HG02884 (cell line): ENCODE results near the gene CHRNA4.

Source experiments
- ATAC-seq: cut with Tn5 transposase; IDR thresholded peaks from one replicate; pipeline ENCODE4 v1.9.1; 2021; ENCODE audit warnings: mild to moderate bottlenecking, moderate library complexity; ENCODE audit not compliant: unreplicated experiment

The CHRNA4 gene

DNA sequence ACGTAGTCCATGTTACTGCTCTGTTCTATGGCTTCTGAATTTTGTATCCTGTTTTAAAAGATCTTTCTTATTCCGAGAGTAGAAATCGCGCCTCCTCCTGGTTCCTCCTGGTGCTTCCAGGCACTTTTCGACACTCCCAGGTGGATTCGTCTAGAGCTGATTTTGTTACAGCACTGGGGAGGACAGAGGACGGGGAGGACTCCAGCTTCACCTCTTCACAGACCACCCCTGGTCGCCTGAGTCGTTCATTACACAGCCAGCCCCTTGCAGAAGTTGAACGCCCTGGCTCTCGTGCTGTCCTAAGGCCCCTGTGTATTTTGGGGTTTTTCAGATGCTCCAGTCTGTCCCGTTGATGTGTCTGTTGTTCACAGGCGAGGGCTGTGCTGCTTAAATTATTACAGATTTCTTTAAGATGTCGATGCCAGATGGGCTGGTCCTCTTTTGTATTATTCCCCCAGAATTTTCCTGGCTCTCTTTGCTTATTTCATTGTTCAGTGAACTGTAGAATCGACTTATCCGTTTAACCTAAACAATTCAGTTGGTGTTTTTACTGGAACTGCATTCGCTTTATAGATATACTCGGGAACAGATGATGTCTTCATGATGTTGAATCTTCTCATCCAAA lies 37.7 kb downstream of the CHRNA4 start:
- no peak for ATAC-seq

DNA sequence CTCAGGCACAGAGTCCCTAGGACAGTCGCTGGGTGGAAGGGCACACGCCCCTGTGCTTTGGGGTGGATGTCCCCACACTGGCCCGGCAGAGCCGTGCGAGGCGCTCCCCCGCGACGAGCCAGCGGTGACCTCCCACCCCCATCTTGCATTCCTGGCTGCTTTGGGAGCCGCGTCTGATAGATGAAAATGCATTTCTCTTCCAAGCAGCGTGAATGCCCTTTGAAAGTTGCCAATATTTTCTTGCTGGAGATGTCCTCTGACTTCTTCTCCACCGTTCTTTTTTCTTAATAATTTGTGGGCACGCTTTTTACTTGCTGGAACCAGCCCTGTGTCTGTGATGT lies 38.2 kb downstream of the CHRNA4 start:
- no peak for ATAC-seq

DNA sequence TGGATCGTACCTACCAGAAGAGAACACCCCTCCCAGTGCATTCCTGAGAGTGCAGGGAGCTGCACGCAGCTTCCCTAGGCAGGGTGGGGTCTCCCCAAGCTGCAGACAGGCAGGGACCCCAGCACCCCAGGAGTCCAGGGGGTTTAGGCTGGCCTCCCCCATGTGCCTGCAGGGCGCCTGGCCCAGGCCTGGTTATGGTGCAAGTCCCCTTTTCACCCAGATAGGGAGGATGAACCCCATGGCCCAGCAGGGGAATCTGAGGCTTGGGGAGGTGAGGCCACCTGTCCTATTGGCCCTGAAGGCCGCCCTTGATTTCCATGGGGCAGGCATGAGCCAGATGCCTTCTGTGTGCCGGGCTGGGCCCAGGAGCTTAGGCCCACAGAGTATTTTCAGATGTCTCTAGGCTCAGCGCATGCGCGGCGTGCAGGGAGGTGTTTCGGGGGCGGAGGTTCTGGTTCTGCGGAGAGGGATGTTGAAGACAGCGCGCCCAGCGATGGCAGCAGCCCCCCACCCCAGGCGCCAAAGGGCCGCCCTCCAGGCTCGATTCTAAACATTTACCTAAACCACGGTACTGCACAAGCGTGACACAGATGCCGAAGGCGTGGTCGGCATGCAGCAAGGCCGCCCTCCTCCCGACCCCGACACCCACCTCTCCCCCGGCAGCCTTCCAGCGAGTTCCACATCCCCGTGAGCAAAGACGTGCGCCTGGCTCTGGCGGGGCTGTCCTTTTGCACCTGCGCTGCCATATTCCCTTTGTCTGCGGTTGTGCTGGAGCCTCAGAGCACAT lies 38.8 kb downstream of the CHRNA4 start:
- ATAC-seq: no peak

DNA sequence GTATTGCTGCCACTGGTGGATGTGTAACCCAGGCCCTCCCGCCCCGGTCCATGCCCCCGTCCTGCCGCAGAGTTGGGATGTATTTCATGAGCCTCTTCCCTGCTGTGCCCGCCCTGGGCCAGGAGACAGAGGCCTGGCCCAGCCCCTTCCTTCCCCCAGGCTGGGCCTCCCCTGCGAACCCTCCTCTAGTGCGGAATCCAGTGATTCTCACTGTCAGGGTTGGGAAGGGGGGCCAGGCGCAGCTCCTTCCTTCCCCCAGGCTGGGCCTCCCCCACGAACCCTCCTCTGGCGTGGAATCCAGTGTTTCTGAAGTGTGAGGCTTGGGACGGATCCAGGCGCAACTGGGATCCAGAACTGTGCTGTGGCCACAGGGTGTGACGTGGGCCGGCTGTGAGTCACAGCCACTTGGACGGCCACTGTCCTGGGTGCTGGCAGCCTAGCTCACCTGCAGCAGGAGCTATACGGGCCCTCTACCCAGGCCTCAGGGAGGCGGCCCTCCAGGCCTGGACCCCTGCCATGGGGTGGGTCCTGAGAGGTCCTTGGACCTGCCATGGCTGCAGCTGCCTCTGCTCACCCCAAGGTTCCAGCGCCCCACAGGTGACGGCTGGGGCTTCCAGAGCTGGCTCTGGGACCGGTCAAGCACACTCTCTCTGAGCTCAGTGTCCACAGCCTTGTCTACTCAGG lies 39.9 kb downstream of the CHRNA4 start:
- ATAC-seq: no peak

DNA sequence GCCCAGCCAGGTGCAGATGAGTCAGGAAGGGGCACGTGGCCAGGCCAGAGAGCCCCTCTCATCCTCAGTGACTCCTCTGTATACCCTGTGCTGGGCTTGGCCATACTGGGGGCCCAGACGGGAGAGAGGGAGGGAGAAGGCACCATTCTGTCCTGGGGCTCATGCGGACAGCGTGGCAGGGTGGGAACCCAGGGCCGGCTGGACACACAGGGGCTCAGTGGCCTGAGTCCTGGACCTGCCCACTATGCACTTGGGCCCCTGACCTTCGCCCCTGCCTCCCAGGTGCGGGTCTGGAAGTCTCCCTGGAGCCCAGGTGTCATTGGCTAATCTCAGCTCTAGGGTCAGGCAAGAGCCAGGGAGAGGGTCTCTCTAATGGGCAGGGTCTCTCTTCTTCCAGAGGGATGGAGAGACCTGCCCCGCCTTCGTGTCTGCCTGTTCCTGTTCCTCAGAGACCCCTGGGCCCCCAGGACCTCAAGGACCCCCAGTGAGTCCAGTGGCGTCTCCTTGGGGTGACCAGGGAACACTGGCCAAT lies 40.5 kb downstream of the CHRNA4 start:
- ATAC-seq: no peak

DNA sequence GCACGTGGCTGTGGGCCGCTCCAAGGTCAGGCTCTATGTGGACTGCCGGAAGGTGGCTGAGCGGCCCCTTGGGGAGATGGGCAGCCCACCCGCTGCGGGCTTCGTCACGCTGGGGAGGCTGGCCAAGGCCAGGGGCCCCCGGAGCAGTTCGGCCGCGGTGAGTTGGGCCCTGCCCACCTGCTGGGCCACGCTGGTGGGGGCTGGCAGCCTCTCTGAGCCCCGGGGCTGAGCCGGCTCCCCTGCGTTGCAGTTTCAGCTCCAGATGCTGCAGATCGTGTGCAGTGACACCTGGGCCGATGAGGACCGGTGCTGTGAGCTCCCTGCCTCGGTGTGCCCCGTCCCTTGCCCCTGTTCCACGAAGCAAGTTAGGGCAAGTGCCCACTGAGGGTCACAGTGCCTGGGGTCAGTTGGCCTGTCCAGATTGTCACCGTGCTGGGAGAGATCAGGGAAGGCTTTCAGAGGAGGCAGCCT lies 41.1 kb downstream of the CHRNA4 start:
- no peak for ATAC-seq

DNA sequence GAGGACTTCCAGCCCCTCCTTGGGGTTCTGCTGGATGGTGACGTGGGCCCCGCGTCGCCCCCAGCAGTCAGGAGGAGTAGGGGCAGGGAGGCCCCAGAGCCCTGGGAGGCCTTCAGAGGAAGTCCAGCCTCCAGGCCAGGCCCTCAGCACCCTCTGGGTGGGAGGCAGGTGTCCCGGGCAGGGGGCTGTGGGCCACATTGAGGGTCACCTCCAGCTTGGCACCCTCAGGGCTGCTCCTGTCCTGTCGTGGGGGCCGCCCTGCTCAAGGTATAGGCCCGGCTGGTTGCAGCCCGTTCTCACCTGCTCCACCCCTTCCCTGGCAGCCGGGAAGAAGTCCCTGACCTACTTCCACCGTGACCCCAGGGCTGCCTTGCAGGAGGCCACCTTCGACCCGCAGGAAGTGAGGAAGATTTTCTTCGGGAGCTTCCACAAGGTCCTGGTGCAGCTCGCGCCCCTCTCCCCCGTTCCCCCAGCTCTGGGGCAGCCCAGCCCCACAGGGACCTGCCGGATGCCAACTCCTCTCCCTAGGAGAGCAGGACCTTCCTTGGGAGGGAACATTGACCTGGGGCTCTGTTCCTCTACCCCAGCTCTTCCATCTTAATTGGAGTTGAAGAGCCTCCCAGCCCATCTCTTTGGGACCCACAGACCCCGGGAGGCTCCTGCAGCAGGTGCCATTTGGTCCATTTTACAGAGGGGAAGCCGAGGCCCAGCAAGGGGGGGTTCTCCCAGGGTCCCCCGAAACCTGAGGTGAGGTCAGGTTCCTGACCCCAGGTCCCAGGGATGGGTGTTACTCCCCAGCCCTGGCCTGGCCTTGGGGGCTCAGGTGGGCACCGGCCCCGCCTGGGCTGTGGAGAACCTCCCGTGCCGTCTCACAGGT lies 41.7 kb downstream of the CHRNA4 start:
- ATAC-seq: no peak

DNA sequence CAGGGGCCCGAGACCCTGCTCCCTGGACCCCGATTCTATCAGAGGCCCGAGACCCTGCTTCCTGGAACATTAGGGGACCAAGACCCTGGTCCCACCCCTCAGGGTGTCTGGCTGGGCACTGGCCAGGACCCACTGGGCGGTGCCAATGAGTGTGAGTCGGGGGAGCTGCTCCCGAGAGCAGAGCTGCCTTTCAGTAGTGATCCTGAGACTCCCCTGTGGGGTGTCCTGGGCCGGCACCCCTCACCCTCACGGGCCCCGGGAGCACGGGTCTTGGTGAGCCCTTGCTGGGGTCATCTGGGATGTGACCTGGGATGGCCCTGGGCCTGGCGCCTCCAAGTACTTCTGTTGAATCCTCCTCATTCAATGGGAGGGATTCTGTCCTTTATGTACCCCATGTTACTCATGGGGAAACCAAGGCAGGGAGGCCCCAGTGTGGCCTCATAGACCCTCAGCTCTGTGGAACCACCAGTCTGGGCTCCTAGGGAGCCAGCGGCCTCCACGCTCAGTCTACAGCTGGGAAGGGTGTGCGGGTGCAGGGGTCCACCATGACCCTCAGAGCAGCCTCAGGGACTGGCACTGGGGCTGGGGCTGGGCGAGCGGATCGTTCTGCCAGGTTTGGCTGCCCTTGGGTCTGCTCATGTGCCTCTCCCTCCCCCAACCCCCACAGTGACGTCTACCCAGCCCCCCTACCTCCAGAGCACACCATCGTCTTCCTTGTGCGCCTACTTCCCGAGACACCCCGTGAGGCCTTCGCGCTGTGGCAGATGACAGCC lies 42.6 kb downstream of the CHRNA4 start:
- ATAC-seq: no peak

DNA sequence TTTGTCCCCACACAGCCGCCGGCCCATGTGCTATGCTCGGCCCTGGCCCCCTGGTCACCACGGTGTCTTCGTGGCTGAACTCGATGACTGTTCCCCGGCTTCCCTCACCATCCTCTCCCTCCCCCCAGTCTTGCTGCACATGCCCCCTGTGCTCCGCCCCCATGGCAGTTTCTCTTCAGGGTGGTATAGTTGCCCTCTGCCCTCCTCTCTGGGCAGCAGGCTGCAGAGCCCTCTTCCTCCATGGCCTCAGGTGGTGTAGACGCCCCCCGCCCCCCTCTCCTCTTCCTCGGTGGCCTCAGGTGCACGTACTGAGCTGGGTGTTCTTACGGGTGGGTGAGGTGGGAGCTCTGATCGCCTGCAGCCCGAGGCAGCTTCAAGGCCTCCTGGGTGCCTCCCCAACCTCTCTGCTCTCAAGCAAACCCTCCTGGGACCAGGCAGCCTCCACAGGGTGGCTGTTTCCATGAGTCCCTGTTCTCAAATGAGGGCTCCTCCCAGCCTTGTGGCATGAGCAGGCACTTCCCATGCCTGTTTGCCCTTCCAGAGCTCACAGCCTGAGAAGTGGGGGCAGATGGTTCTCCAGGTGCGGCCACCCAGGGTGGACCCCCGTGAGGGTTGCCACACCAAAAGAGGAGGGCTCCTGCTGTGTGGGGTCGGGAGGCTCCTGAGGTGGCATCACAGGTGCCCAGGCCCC lies 43.4 kb downstream of the CHRNA4 start:
- no peak for ATAC-seq

DNA sequence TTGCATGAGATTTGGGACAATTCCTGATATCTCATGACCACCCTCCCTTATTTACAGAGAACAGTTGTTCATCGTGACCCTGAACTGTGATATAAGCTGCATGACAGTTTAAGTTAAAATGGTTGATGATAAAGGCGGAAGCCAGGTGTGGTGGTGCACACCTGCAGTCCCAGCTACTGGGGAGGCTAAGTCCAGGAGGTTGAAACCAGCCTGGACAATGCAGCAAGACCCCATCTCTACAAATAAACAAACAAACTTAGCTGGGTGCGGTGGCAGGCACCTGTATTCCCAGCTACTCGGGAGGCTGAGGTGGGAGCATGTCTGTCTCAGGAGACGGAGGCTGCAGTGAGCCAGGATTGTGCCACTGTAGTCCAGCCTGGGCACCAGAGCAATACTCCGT lies 44.1 kb downstream of the CHRNA4 start:
- ATAC-seq: no peak

DNA sequence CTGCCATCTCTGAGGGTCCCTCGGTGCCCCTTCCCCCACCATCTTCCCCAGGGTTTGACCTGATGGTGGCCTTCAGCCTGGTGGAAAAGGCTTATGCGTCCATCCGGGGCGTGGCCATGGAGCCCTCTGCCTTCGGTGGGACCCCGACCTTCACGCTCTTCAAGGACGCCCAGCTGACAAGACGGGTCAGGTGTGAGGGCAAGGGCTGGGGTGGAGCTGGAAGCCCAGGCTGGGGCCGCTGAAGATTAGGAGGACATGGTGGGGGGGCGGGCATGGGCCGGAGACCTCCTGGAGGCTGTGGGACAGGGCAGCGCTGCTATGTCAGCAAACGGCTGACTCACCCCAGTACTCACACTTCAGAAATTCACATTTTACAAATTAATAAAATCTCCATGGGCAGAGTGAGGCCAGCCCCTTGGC lies 44.6 kb downstream of the CHRNA4 start:
- ATAC-seq: no peak

DNA sequence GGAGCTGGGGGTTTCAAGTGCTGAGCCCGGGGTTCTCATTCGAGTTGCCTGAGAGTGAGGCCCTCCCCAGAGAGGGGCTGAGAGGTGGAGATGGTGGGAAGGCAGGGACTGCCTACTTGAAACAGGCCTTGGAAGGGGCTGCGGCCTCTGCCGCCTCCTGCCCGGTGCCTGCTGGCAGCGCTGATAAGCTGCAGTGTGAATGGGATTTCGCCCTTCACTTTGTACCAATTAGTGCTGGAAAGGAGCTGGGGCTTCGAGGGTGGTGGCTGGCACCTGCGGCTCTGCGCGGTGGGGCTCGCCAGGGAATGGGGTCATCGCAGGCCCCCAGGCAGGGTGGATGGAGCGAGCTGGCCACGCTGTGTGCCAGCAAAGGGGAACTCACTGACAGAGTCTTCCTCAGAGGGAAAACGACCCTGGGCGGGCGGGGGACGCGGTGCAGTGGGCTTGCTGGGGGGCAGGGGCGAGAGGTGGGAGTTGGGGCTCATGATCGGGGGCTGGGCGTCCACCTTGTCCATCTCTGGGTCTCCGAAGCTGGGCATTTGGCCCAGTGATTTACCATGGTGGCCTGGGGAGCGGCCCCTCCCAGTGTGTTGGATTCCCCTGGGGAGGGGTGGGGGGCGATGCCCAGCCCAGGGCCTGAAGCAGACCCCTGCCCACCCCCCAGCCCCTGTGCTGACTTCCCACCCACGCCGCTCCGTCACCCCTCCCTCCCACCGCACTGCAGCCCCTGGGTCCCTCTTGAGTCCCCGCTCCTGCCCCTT lies 45.2 kb downstream of the CHRNA4 start:
- ATAC-seq: no peak

DNA sequence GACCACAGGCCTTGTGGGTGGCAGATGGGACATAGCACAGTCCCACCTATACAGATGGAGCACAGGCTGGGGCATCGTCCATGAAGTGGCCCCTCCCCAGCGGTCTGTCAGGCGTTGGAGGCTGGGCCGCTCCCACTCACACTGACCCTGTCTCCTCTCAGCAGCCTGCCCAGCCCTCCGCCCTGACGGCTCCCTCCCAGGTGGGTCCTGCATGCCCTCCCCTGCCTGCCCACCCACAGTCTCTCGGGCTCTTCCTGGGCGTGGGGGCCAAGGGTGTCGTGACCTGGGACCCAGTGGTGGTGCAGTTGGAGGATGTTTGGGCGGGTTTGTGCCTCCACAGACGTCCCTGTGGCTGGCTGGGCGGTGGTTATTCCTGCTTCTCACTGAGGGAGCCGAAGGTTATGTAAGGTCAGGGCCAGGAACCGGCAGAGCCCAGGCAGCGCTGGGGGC lies 45.9 kb downstream of the CHRNA4 start:
- no peak for ATAC-seq

DNA sequence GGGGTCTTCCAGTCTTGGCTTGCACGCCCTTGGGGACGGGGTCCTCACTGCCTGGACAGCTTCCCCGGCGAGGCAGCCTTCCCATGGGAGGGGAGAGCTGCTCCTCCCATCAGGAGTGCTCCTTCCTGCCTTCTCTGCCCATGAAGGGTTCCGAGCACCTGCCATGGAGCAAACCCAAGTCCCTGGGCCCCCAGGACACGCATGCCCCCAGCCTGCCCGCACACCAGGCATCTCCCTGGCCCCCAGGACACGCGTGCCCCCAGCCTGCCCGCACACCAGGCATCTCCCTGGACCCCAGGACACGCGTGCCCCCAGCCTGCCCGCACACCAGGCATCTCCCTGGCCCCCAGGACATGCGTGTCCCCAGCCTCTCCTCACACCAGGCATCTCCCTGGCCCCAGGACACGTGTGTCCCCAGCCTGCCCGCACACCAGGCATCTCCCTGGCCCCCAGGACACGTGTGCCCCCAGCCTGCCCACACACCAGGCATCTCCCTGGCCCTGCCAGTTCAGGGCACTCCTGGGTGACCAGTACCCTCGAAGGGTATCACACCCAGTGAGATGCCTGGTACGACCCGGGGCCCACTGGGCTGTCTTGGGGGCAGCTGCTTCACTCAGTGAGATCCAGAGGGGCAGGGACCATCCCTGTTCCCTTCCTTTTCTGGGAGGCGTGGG lies 46.4 kb downstream of the CHRNA4 start:
- no peak for ATAC-seq

DNA sequence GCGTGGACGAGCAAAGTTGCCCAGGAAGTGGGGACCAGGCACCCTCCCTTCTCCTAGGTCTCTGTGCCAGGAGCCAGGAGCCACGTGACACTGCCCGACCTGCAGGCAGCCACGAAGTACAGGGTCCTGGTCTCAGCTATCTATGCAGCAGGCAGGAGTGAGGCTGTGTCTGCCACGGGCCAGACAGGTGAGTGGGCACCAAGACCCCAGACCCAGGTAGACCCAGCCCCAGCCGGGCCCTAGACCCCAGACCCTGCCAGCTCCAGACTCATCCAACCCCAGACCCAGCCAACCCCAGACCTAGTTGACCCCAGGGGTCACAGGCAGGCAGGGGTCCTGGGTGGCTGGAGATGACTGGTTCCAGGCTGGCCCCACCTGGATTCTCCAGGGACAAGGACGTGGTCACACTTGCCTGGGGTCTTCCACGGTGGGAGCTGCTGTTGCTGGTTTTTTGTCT lies 47.1 kb downstream of the CHRNA4 start:
- ATAC-seq: no peak

DNA sequence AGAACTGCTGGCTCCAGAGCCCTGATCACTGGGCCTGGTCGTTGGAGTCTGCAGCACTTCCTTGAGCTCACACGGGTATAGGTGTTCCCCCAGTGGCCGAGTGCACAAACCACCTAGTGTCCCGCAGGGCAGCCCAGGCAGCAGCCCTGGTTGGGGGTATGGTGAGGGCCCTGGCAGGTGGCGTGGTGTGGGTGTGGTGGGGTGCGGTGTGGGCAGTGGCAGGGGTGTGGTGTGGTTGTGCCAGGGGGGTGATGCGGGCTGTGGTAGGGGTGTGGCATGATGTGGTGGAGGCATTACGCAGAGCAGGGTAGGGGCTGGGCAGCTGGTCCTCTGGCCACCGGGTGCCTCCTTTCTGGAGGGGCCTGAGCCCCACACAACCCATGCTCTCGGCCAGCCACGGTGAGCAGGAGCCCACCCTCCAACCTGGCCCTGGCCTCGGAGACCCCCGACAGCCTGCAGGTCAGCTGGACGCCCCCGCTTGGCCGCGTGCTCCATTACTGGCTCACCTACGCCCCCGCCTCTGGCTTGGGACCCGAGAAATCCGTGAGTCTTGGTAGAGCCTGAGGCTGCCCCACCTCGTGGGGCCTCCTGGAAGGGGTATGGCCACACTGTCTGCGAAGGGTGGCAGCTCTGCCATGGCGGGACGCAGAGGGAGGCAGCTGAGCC lies 47.7 kb downstream of the CHRNA4 start:
- ATAC-seq: no peak

DNA sequence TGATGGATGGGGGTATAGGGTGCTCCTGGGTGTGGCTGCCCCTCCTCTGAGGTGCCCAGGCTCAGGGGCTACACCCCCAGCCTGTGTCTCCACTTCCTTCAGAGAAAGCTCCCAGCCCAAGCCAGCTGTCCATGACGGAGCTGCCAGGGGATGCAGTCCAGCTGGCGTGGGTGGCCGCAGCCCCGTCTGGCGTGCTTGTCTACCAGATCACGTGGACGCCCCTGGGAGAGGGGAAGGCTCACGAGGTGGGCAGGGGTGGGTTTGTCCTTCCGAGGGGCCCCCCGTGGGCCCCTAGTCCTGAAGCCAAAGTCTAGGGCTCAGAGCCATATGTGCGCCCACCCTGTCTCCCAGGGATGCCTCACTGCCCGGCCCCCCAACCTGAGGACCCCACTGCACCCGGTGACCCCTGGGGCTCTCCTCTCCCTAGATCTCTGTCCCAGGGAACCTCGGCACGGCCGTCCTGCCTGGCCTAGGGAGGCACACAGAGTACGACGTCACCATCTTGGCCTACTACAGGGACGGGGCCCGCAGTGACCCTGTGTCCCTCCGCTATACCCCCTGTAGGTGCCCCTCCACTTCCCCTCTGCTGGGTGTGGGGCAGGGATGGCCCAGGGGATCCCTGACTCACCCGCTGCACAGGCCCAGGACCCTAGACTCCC lies 48.3 kb downstream of the CHRNA4 start:
- ATAC-seq: no peak
